HEK293 (cell line): ENCODE results near the gene PRR19.
A peak's percentile ranks its signal among the peaks of the same experiment; 100 is the strongest.

Source experiments
- EGR2 ChIP-seq: fragments of 450-650 bp; formaldehyde crosslinking; IDR thresholded peaks from 2 replicates; pipeline ENCODE4 v1.5.1; 2016; ENCODE audit warnings: low read depth, missing biosample characterization, missing genetic modification characterization
- GLI4 ChIP-seq: fragments of 450-650 bp; formaldehyde crosslinking; IDR thresholded peaks from 2 replicates; pipeline ENCODE4 v1.5.1; 2016; ENCODE audit warnings: missing biosample characterization, missing genetic modification characterization
- HOXC10 ChIP-seq: sonication (generic); formaldehyde crosslinking; IDR thresholded peaks from 2 replicates; pipeline ENCODE4 v1.8.1; 2023; ENCODE audit warnings: mild to moderate bottlenecking, missing genetic modification reagents
- KLF16 ChIP-seq: fragments of 450-650 bp; formaldehyde crosslinking; IDR thresholded peaks from 2 replicates; pipeline ENCODE4 v1.5.1; 2017; ENCODE audit warnings: missing biosample characterization, missing genetic modification characterization
- KLF7 ChIP-seq: fragments of 450-650 bp; formaldehyde crosslinking; IDR thresholded peaks from 2 replicates; pipeline ENCODE4 v1.5.1; 2016; ENCODE audit warnings: missing biosample characterization, missing genetic modification characterization, borderline replicate concordance
- KLF9 ChIP-seq: fragments of 450-650 bp; formaldehyde crosslinking; IDR thresholded peaks from 2 replicates; pipeline ENCODE4 v1.5.1; 2016; ENCODE audit warnings: missing biosample characterization, missing genetic modification characterization, low read depth
- MEIS1 ChIP-seq: sonication (generic); formaldehyde crosslinking; IDR thresholded peaks from 2 replicates; pipeline ENCODE4 v1.8.1; 2022; ENCODE audit warnings: missing genetic modification reagents, mild to moderate bottlenecking, borderline replicate concordance
- RBAK ChIP-seq: fragments of 450-650 bp; formaldehyde crosslinking; IDR thresholded peaks from 2 replicates; pipeline ENCODE4 v1.5.1; 2016; ENCODE audit warnings: missing biosample characterization, missing genetic modification characterization
- REPIN1 ChIP-seq: fragments of 450-650 bp; formaldehyde crosslinking; IDR thresholded peaks from 2 replicates; pipeline ENCODE4 v1.5.1; 2017; ENCODE audit warnings: missing biosample characterization, missing genetic modification characterization, low read depth
- SP3 ChIP-seq: fragments of 450-650 bp; formaldehyde crosslinking; IDR thresholded peaks from 2 replicates; pipeline ENCODE4 v1.5.1; 2016; ENCODE audit warnings: missing biosample characterization, missing genetic modification characterization
- YY1 ChIP-seq: fragments of 450-650 bp; formaldehyde crosslinking; IDR thresholded peaks from 2 replicates; pipeline ENCODE4 v1.5.1; 2018; ENCODE audit warnings: missing biosample characterization, missing genetic modification characterization
- ZBTB17 ChIP-seq: fragments of 450-650 bp; formaldehyde crosslinking; IDR thresholded peaks from 2 replicates; pipeline ENCODE4 v1.5.1; 2016; ENCODE audit warnings: missing biosample characterization, missing genetic modification characterization
- ZBTB20 ChIP-seq: fragments of 450-650 bp; formaldehyde crosslinking; IDR thresholded peaks from 2 replicates; pipeline ENCODE4 v1.5.1; 2016; ENCODE audit warnings: missing biosample characterization, missing genetic modification characterization
- ZBTB48 ChIP-seq: fragments of 450-650 bp; formaldehyde crosslinking; IDR thresholded peaks from 2 replicates; pipeline ENCODE4 v1.5.1; 2016; ENCODE audit warnings: missing biosample characterization, missing genetic modification characterization
- ZBTB6 ChIP-seq: fragments of 450-650 bp; formaldehyde crosslinking; IDR thresholded peaks from 2 replicates; pipeline ENCODE4 v1.5.1; 2017; ENCODE audit warnings: missing biosample characterization, missing genetic modification characterization
- ZFP69B ChIP-seq: fragments of 450-650 bp; formaldehyde crosslinking; IDR thresholded peaks from 2 replicates; pipeline ENCODE4 v1.5.1; 2016; ENCODE audit warnings: missing biosample characterization, missing genetic modification characterization
- ZNF138 ChIP-seq: fragments of 450-650 bp; formaldehyde crosslinking; IDR thresholded peaks from 2 replicates; pipeline ENCODE4 v1.5.1; 2016; ENCODE audit warnings: missing biosample characterization, missing genetic modification characterization, borderline replicate concordance
- ZNF16 ChIP-seq: fragments of 450-650 bp; formaldehyde crosslinking; IDR thresholded peaks from 2 replicates; pipeline ENCODE4 v1.5.1; 2016; ENCODE audit warnings: low read depth, missing biosample characterization, missing genetic modification characterization
- ZNF18 ChIP-seq: fragments of 450-650 bp; formaldehyde crosslinking; IDR thresholded peaks from 2 replicates; pipeline ENCODE4 v1.5.1; 2016; ENCODE audit warnings: missing biosample characterization, missing genetic modification characterization
- ZNF214 ChIP-seq: fragments of 450-650 bp; formaldehyde crosslinking; IDR thresholded peaks from 2 replicates; pipeline ENCODE4 v1.5.1; 2017; ENCODE audit warnings: missing biosample characterization, mild to moderate bottlenecking, missing genetic modification characterization, borderline replicate concordance
- ZNF223 ChIP-seq: fragments of 450-650 bp; formaldehyde crosslinking; IDR thresholded peaks from 2 replicates; pipeline ENCODE4 v1.5.1; 2016; ENCODE audit warnings: missing biosample characterization, missing genetic modification characterization
- ZNF341 ChIP-seq: fragments of 450-650 bp; formaldehyde crosslinking; IDR thresholded peaks from 2 replicates; pipeline ENCODE4; 2016; ENCODE audit warnings: low read depth, missing biosample characterization, missing genetic modification characterization
- ZNF398 ChIP-seq: fragments of 450-650 bp; formaldehyde crosslinking; IDR thresholded peaks from 2 replicates; pipeline ENCODE4 v1.5.1; 2017; ENCODE audit warnings: missing biosample characterization, missing genetic modification characterization
- ZNF423 ChIP-seq: fragments of 450-650 bp; formaldehyde crosslinking; IDR thresholded peaks from 2 replicates; pipeline ENCODE4 v1.5.1; 2016; ENCODE audit warnings: missing biosample characterization, missing genetic modification characterization
- ZNF433 ChIP-seq: fragments of 450-650 bp; formaldehyde crosslinking; IDR thresholded peaks from 2 replicates; pipeline ENCODE4 v1.5.1; 2016; ENCODE audit warnings: missing biosample characterization, missing genetic modification characterization, low read depth
- ZNF473 ChIP-seq: fragments of 450-650 bp; formaldehyde crosslinking; IDR thresholded peaks from 2 replicates; pipeline ENCODE4 v1.5.1; 2017; ENCODE audit warnings: missing biosample characterization, missing genetic modification characterization
- ZNF48 ChIP-seq: fragments of 450-650 bp; formaldehyde crosslinking; IDR thresholded peaks from 2 replicates; pipeline ENCODE4 v1.5.1; 2016; ENCODE audit warnings: missing biosample characterization, missing genetic modification characterization
- ZNF510 ChIP-seq: fragments of 450-650 bp; formaldehyde crosslinking; IDR thresholded peaks from 2 replicates; pipeline ENCODE4 v1.5.1; 2018; ENCODE audit warnings: mild to moderate bottlenecking, missing genetic modification characterization, missing biosample characterization; ENCODE audit not compliant: insufficient replicate concordance
- ZNF521 ChIP-seq: fragments of 450-650 bp; formaldehyde crosslinking; IDR thresholded peaks from 2 replicates; pipeline ENCODE4 v1.5.1; 2017; ENCODE audit warnings: missing biosample characterization, mild to moderate bottlenecking, missing genetic modification characterization
- ZNF548 ChIP-seq: fragments of 450-650 bp; formaldehyde crosslinking; IDR thresholded peaks from 2 replicates; pipeline ENCODE4 v1.5.1; 2016; ENCODE audit warnings: missing biosample characterization, missing genetic modification characterization
- ZNF549 ChIP-seq: fragments of 450-650 bp; IDR thresholded peaks from 2 replicates; pipeline ENCODE4 v1.5.1; 2018; ENCODE audit warnings: missing biosample characterization, missing genetic modification characterization, mild to moderate bottlenecking, inconsistent platforms, moderate library complexity
- ZNF558 ChIP-seq: fragments of 450-650 bp; formaldehyde crosslinking; IDR thresholded peaks from 2 replicates; pipeline ENCODE4 v1.5.1; 2016; ENCODE audit warnings: missing biosample characterization, missing genetic modification characterization
- ZNF639 ChIP-seq: fragments of 450-650 bp; formaldehyde crosslinking; IDR thresholded peaks from 2 replicates; pipeline ENCODE4 v1.5.1; 2016; ENCODE audit warnings: missing biosample characterization, missing genetic modification characterization
- ZNF707 ChIP-seq: fragments of 450-650 bp; formaldehyde crosslinking; IDR thresholded peaks from 2 replicates; pipeline ENCODE4 v1.5.1; 2016; ENCODE audit warnings: missing biosample characterization, missing genetic modification characterization
- ZNF768 ChIP-seq: fragments of 450-650 bp; formaldehyde crosslinking; IDR thresholded peaks from 2 replicates; pipeline ENCODE4 v1.5.1; 2018; ENCODE audit warnings: missing biosample characterization, mild to moderate bottlenecking, missing genetic modification characterization
- ZNF843 ChIP-seq: fragments of 450-650 bp; formaldehyde crosslinking; IDR thresholded peaks from 2 replicates; pipeline ENCODE4 v1.5.1; 2016; ENCODE audit warnings: missing biosample characterization, missing genetic modification characterization

The PRR19 gene

GRCh38 chr19:42253245-42254088 is 48.5 kb upstream of the PRR19 start (continued):
- TF ChIP-seq ZNF423, result 0 out of 2 replicates have a peak, but pooled peaks have one; percentile 40
- TF ChIP-seq ZNF473 (tag by site-specific recombination), result no peak
- TF ChIP-seq ZNF433, result no peak
- no peak; the same call in 1 of the 2 replicates for TF ChIP-seq ZNF843 (tag by site-specific recombination)
- TF ChIP-seq ZNF138 (tag by site-specific recombination), result no peak
- TF ChIP-seq KLF7 (tag by site-specific recombination), result 0 out of 2 replicates have a peak, but pooled peaks have one; percentile 62
- peak; percentile 80 for TF ChIP-seq SP3
- 0 out of 2 replicates have a peak, but pooled peaks have one; percentile 60 for TF ChIP-seq YY1 (tag by site-specific recombination)
- TF ChIP-seq ZFP69B (tag by site-specific recombination), result no peak; the same call in 1 of the 2 replicates
- TF ChIP-seq ZNF398 (tag by site-specific recombination), result peak; percentile 56
- no peak for TF ChIP-seq ZNF16 (tag by site-specific recombination)
- TF ChIP-seq ZBTB48 (tag by site-specific recombination), result peak; percentile 64; the same call in 1 of the 2 replicates
- TF ChIP-seq ZNF639 (tag by site-specific recombination), result peak; percentile 11; the same call in 1 of the 2 replicates
- TF ChIP-seq ZNF521 (tag by site-specific recombination), result no peak
- TF ChIP-seq GLI4 (tag by site-specific recombination), result no peak
- TF ChIP-seq ZBTB20 (tag by site-specific recombination), result peak; percentile 97
- TF ChIP-seq KLF9 (tag by site-specific recombination), result peak; percentile 89
- 0 out of 2 replicates have a peak, but pooled peaks have one; percentile 54 for TF ChIP-seq REPIN1 (tag by site-specific recombination)
- TF ChIP-seq ZNF48 (tag by site-specific recombination), result no peak
- no peak for TF ChIP-seq ZNF549 (tag by site-specific recombination)
- no peak for TF ChIP-seq ZNF548 (tag by site-specific recombination)
- TF ChIP-seq MEIS1 (CRISPR knock-in tag), result no peak
- TF ChIP-seq KLF16 (tag by site-specific recombination), result peak; percentile 97
- TF ChIP-seq ZNF707 (tag by site-specific recombination), result no peak
- TF ChIP-seq ZBTB17 (tag by site-specific recombination), result peak; percentile 92
- TF ChIP-seq EGR2, result peak; percentile 82
- TF ChIP-seq ZNF341 (tag by site-specific recombination), result peak; percentile 97
- TF ChIP-seq ZNF768, result no peak
- TF ChIP-seq ZNF558 (tag by site-specific recombination), result no peak
- no peak for TF ChIP-seq ZNF18
- TF ChIP-seq HOXC10 (CRISPR knock-in tag), result no peak
- TF ChIP-seq ZBTB6 (tag by site-specific recombination), result peak; percentile 38; the same call in 1 of the 2 replicates
- no peak for TF ChIP-seq ZNF223 (tag by site-specific recombination)
- TF ChIP-seq RBAK (tag by site-specific recombination), result no peak
- TF ChIP-seq ZNF214 (tag by site-specific recombination), result no peak
- no peak for TF ChIP-seq ZNF510 (tag by site-specific recombination)
